Measurements from ENCODE around the gene OR10K1.

OR10K1 gene, protein sequence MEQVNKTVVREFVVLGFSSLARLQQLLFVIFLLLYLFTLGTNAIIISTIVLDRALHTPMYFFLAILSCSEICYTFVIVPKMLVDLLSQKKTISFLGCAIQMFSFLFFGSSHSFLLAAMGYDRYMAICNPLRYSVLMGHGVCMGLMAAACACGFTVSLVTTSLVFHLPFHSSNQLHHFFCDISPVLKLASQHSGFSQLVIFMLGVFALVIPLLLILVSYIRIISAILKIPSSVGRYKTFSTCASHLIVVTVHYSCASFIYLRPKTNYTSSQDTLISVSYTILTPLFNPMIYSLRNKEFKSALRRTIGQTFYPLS

DNA sequence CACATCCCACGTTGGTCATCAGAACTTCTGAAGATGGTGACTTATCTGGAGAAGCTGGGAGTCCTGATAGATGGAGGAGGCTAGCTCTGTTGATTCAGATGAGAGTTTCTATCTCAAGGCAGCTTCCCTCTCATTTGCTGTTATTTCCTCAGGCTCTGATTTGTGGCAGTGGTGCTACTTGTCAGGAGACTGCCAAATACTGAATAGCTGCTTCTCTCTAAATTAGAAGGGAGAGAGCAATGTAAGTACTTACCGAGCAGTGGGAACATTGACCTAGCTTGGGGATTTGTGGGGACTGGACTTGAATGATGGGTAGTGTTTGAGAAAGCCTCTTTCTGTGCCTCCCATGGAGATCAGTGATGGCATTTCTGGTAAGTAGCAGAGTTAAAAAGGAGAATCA, at the start of gene OR10K1:
OR10K1 (plus strand) TSS at position 301 of the 400 bp plus-strand sequence. CDS start 3,728 bp downstream, outside the sequence.
- DNase-seq: no peak

DNA sequence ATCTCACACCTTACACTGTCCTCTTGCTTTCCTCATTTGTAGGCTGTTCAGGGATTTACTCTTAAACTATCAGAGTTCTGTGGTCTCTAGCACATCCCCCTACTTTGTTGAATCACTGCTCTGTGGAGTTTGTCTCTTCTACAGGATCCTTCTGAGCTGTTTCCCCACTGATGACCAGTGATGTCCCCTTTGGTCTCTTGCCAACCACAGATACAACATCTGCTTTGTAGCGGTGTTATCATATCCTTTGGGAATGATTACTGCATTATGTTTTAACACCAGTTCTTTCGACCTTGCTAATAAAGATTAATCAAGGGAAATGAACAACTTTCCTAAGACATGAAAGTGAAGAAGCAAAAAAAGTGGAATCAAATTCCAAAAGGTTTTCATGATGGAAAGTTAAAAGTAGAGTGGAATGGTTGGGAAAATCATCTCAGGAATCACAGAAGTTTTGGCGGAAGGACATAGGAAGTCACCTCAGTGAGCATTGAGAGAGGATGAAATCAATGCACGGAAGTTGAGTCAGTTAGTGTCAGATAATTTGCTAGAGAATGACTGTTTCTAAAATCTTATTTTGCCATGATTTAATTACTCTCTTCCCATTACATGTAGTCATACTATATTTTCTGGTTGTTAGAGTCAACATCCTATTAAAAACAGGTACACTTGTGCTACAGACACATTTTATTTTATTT, 46.8 kb upstream of the OR10K1 start:
- DNase-seq: no peak

DNA sequence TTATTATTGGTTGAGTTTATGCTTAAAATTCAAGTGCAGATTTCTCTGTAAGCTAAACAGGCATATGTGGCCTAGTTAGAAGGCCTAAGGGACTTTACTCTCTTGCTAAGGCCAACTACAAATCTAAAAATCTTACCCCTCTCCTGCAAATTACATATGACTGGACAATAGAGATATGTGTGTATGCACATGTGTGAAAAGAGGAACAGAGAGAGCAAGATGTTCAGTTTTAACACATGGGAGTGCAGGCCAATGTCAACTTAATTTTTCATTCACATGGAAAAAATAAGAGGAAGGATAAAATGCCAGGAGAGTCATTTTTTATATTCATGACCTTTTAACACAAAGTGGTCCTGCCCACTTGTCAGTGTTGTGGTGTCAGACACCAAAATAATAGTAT, 44.0 kb upstream of the OR10K1 start:
- DNase-seq: no peak

DNA sequence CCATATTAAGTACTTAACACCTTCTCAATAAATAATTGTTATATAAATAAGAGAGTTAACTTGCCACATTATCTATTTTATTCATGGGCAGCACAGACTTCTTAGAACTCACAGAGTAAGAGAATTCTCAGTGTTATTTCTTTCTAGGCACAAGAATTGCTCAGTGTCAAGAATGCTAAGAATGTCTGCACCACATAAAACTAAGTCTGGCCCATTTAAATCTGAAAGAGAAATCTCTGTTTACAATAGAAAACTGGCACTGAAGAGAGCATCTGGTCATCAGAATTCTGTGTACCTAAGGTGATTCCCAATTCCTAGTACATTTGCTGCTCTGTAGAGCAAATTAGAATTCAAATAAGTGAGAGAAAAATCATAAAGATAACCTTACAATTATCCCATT, 39.4 kb upstream of the OR10K1 start:
- DNase-seq: no peak

DNA sequence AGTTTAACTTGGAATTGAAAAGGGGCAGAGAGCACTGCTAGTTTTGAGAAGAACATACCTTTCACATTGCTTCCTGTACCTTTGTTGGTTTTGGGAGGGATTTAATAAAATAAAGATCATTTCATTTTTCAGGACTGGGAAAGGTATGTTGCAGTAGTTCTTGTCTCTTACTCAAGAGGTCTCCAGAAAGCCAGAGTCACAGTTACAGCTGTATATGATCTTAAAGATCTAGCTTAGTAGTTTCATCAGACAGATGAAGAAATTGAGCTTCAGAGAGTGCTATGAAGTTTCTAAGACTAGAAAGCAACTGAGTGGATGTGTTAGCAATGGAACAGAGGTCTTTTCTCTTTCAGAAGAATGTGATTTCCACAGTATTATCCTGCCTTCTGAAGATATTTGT, 36.6 kb upstream of the OR10K1 start:
- peak; percentile 27 for DNase-seq

DNA sequence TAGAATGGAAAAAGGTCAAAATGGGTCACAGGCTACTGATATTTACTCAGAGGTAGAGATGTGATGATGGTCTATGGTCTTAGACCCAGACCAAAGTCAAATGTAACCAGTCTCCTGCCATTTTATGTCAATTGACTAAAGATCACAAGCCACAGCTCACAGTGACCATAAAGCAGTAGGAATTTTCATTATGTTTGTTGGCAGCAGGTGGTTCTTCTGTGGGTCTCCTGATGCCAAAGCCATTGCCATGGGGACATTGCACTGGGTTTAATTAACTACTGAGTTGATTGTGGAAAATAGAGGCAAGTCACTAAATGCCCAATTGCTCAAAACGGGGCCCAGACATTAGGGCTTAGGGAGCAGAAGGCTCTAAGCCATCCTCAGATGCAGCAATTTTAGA, 35.5 kb upstream of the OR10K1 start, which contains the start of gene OR10K2:
OR10K2 (minus strand) TSS at position 101 of the 400 bp plus-strand sequence. CDS start 5,371 bp downstream, outside the sequence.
- no peak for DNase-seq

DNA sequence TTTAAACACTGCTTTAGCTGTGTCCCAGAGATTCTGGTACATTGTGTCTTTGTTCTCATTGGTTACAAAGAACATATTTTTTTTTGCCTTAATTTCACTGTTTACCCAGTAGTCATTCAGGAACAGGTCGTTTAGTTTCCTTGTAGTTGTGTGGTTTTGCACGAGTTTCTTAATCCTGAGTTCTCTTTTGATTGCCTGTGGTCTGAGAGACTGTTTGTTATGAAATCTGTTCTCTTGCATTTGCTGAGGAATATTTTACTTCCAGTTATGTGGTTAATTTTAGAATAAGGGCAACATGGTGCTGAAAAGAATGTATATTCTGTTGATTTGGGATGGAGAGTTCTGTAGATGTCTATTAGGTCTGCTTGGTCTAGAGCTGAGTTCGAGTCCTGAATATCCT, 31.5 kb upstream of the OR10K1 start:
- DNase-seq: peak; percentile 31

DNA sequence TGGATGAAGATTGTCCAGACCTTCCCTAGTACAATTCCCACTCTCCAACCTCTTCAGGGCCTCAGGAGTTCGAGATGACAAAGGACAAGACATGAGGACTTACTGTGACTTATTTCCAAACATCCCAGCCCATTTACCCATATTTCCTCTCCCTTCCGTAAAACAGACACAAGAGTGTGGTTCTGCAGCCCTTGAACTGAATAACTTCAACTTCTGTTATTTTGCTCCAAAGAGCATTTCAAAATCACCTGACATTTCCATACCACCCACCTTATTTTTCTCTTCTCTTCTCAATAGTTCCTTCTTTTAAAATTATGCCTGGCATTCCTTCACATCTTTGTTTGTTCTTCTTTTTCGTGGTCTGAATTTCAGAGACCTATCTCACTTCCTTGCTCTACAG, 26.9 kb upstream of the OR10K1 start:
- DNase-seq: no peak

DNA sequence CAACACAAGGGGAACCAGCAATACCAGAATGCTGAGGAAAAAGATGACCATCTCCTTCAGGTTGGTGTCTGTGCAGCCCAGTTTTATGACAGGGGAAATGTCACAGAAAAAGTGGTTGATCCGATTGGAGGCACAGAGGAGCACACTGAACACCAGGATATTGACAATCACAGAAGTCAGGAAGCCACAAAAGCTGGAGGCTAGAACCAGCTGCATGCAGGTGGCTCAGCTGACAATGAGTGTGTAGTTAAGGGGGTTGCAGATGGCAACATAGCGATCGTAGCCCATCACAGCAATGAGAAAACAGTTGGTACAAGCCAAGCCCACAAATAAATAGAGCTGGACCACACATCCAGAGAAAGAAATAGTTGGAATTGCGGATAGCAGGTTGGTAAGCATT, 16.3 kb upstream of the OR10K1 start:
- DNase-seq: no peak

DNA sequence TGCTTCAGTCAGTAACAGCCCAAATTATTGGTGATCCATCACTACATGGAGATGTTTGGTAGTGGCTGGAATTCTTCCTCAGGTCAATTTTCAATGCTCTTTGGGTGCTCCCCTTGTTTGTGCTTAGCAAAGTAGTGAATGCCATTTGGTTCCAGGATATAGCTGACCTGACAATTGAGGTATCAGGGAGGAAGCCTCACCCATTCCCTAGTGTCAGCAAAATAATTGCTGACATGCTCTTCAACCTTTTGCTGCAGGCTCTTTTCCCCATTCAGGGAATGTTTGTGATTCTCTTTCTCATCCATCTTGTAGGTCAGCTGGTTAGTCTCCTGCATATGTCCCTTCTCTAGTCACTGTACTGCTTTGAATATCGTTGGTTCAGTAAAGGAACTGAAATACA, 7.1 kb upstream of the OR10K1 start:
- no peak for DNase-seq

DNA sequence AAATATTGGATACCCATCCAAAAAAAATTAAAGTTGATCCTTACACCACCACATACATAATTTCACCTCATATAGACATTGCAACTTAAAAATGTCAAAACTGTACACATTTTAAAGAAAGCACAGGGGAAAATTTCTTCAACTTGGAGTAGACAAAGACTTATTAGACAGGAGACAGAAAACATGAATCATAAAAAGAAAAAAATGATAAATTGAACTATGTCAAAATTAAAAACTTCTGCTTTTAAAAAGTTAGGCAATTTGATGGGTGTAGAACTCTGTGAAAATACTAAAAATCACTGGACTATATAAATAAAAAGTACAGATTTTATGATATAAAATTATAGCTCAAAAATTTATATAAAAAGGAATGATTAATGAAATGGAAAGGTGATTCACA, 4.4 kb upstream of the OR10K1 start:
- DNase-seq: no peak

DNA sequence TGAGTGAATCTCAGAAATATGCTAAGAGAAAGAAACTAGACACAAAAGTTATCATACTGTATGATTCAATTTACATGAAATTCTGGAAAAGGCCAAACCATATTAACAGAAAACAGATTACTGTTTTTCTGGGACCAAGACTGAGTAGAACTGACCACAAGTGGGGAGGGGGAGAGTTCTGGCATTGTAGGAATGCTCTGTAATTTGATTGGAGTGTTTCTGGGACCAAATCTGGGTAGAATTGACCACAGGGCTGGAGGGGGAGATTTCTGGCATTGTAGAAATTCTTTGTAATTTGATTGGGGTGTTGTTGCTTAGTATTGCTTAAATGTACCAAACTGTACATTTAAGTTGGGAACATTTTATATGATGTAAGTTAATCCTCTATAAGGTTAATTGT, 3.4 kb upstream of the OR10K1 start:
- DNase-seq: no peak

DNA sequence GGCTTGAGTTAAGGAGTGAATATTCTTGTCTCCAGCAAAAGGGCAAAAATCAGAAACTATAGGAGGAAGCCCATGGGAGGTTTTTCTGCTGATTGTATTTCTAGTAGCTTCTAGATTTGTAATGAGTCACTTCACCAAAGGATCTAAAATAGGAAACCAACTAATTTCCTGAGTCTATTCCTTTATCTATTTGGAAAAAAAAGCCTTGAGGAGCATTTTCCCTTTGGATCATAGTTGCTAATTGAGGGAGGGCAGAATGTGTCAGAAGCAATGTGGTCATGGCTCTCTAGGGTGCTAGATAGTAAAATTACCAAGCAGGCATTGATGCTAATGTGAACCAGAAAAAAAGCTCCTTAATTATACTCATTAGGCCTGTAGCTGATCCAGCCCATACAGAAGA, 10.3 kb downstream of the OR10K1 start, which contains the start of gene OR10R2:
OR10R2 (plus strand) TSS at position 301 of the 400 bp plus-strand sequence. CDS start 106 bp downstream, outside the sequence.
- no peak for DNase-seq

DNA sequence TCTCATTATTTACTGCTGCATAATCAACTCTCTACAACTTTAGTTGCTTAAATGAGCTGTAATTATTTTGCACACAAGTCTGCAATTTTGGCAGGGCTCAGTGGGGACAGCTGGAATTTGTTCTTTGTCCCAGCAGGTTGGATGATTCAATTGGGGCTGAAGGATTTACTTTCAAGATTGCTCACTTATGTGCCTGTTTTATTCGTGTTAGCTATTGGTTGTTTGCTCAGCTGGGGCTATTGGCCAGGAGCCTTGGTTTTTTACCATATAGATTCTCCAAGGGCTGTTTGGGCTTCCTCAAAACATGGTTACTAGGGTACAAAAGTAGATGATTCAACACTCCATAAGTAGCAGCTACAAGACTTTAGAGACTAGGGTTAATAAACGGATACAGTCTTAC, 23.8 kb downstream of the OR10K1 start:
- no peak for DNase-seq

DNA sequence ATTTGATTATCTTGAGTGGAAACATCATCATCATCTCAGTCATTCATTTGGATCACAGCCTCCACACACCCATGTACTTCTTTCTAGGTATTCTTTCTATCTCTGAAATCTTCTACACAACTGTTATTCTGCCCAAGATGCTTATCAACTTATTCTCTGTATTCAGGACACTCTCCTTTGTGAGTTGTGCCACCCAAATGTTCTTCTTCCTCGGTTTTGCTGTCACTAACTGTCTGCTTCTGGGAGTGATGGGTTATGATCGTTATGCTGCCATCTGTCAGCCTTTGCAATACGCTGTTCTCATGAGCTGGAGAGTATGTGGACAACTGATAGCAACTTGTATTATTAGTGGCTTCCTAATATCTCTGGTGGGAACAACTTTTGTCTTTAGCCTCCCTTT, 29.7 kb downstream of the OR10K1 start:
- DNase-seq: no peak

DNA sequence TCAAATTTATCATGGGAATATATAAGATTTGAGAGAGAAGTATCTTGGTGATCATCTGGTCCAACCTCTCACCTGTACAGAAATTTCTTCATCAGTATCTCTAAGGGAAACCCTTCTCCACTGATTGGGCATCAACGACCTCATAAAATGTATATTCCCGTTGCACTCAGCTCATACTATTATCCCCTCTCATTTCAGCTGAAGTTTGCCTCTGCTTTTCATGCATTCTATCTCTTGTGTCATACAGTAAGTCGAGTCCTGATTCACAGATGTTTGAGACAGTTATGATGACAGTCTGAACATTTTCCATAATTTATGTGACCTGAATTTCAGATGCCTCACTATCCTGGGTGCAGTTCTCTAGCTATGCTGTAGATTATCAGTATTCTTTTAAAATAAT, 31.4 kb downstream of the OR10K1 start:
- no peak for DNase-seq

DNA sequence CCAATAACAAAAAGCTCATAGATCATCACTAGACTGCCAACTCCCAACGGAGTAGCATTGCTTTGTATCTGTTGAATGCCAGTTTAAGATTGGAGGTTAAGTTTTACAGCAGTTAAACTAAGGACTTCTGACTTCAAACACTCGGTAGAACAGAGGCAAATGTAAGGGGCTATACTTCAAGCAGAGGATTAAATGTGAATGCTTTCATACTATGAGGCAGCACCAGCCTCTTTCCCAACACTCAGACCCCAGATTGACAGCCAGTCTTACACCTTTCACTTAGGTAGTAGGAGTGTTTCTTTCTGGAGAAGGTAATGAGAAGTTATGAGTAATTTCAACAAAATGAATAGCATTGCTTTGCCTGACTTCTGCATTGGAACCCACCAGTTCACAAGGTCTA, 33.2 kb downstream of the OR10K1 start:
- no peak for DNase-seq

DNA sequence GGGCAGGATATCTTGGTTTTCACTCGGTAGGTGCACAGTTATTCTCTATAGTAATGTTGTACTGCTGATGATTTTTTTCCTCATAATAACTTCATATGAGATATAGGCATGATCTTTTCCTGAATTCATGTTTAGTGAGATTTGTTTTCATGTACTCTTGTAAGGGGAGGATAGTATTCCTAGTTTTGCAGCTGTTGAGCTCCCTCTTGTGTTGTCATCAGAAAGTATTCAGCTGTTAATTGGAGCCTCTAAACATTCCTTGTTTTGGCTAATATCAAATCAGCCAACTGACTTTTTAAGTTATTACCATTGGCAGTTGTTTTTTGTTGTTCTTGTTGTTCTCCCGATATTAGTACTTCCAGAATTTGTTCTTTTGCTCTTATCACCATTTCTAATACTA, 34.7 kb downstream of the OR10K1 start:
- DNase-seq: peak; percentile 31

DNA sequence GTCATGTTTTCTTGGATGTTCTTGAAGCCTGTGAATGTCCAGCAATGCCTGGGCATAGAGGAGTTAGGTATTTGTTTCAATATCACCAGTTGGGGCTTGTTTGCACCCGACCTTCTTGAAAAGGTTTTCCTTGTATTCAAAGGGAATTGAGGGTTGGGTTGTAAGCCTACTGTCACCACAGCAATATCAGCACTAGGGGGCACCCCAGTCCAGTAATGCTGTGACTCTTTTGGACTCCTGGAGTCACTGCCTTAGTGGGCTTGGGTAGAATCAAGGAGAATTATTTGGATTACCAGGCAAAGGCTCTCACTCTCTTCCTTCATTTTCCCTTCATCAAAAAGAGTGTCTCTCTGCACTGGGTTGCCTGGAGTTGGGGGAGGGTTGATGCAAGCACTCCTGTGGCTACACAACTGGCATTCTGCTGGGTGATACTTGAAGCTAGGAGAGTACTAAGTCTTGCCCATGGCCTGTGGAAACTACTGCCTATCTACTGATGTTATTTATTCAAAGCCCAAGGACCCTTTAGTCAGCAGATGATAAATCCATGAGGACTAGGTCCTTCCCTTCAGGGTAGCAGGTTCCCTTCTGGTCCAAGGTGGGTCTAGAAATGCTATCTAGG, 44.8 kb downstream of the OR10K1 start:
- peak; percentile 67 for DNase-seq

DNA sequence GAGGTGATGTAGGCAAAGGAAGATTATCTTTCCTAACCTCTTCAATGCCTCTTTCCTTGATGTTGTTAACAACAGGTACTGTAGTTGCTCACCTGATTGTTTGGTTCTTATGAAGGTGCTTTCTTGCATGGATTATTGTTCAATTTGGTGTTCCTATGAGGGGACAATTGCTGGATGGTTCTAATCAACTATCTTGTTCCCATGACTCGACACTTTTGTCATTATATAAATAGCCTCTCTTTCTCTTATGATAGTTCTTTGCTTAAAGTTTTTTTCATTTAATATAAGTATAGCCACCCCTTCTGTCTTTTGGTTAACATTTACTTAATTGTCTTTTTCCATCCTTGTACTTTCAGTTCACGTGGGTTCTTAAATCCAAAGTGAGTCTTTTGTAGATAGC, 45.9 kb downstream of the OR10K1 start:
- no peak for DNase-seq

DNA sequence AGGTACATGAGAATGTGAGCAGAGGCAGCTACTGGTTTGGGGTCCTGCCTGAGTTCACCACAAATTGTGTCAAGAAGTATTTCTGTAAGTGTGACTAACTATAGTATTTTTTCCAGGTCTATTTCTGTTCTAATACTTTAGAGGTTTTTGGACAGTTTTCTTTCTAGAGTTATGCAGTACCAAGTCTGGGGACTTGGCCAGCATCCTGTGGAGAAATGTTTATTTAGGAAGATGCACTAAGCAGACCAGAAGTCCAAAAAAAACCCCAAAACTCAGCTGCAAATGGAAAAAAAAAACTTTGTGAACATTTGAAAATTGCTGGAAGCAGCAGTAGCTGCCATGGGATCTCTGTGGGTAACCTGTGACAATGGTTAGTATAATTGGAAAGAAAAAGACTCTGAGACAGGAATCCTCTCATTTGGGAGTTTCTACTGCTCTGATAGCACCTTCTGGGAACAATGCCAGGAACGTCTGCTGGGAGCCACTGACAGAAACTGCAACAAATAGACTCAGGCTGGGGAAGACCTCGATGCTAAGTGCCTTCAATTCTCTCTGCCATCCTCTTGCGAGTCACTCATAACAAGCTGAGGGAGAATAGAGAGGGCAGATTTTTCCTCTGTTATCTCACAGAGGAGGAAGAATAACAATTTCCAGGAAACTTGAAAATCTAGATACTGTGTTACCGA, 48.0 kb downstream of the OR10K1 start:
- DNase-seq: peak; percentile 27

DNA sequence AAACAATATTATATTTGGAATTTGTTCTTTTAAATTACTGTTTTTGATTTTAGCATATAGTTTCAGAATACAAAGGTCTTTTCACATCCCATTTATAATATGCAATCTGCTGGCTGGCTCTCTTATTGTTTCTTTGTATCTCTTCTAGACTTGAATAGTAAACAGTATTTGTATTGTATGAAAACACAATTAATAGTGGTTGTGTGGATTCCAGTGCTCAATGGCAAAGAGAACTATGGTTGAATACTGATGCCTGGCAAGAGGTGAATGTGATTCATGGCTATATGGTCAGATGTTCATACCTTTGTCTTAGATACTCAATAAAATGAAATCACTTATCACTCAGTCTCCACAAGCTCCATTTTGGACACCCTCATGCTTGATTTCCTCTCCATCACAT, 55.3 kb downstream of the OR10K1 start:
- DNase-seq: no peak
